C4-2B (cell line): ENCODE results near the gene TSEN54.
A peak's percentile ranks its signal among the peaks of the same experiment; 100 is the strongest.

Experiments used
- H3K27ac ChIP-seq: fragments of 450-650 bp; 2 replicates; pipeline ENCODE4 v1.5.1; 2017
- ZFX ChIP-seq: fragments of 450-650 bp; IDR thresholded peaks from 2 replicates; pipeline ENCODE4 v1.6.1; 2017
- TF ChIP-seq, protein P1 (sequence below): fragments of 450-650 bp; conservative IDR thresholded peaks from 2 replicates; pipeline ENCODE4 v1.5.1; 2017; ENCODE audit warnings: mild to moderate bottlenecking

Gene TSEN54

DNA sequence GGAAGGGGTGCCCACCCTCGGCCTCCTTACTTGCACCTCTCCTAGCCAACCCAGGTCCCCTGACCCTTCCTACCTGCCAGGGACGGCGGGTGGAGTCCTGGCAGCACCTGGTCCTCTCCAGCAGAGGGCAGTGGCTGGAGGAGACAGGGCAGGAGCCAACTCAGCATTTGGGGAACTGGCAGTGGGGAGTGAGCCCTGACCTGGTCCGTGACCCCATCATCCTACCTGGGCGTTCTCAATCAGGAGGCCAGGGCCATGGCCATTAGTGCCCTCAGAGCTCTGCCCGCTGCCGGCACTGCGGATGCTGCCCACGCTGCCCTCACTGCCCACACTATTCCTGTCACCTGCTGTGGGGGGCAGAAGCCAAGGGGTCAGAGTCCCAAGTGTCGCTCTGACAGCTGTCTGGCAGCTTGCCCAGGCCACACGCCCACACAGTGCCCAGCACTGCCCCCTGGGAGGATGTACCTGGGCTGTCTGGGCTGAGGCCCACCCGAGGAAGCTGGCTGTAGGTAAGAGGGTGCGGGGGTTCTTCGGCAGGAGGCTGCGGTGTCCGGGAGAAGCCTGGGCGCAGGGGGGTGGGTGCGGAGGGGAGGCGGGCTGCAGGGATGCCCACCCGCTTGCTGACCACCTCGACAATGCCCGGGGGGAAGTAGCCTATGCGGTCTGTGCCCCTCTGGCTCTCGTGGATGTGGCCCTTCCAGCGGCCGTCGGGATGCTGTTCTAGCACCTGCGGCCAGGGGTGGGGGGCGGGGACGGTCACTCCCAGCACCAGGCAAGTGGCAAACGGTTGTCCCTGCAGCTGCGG, 11.8 kb upstream of the TSEN54 start:
- TF ChIP-seq, protein P1, sequence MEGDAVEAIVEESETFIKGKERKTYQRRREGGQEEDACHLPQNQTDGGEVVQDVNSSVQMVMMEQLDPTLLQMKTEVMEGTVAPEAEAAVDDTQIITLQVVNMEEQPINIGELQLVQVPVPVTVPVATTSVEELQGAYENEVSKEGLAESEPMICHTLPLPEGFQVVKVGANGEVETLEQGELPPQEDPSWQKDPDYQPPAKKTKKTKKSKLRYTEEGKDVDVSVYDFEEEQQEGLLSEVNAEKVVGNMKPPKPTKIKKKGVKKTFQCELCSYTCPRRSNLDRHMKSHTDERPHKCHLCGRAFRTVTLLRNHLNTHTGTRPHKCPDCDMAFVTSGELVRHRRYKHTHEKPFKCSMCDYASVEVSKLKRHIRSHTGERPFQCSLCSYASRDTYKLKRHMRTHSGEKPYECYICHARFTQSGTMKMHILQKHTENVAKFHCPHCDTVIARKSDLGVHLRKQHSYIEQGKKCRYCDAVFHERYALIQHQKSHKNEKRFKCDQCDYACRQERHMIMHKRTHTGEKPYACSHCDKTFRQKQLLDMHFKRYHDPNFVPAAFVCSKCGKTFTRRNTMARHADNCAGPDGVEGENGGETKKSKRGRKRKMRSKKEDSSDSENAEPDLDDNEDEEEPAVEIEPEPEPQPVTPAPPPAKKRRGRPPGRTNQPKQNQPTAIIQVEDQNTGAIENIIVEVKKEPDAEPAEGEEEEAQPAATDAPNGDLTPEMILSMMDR, result peak; percentile 86
- no peak for TF ChIP-seq ZFX
- no peak overlapping the region for H3K27ac ChIP-seq

DNA sequence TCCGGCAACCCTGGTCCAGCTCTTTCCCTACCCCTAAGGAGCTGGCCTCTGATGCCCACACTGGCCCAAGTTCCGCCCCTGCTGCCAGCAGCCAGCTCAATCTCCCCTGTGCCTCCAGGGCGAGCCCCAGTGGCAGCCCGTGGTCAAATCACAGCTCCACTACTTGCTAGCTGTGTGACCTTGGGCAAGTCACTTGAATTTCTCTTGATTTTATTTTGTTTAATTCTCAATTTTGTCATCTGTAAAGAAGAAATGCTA, 11.2 kb upstream of the TSEN54 start:
- TF ChIP-seq ZFX, result no peak
- no peak overlapping the region for H3K27ac ChIP-seq

DNA sequence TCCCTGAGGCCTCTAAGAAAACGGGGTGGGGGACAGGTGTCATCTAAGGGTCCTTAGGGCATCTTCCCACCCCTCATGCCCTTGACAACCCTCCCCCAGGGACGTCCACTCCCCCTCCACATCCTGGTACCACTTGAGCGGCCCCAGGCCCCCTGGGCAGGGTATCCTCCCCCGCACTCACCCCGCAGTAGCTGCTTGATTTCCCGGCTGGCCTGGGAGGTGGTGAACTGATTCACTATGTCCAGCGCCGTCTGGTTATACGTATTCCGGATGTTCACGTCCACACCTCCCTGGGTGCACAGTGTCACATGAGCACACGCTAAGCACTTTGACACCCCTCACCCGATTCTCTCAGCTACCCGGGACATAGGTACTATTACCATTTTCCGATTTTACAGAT, 10.7 kb upstream of the TSEN54 start:
- no peak for TF ChIP-seq ZFX
- TF ChIP-seq, protein P1, result no peak
- no peak overlapping the region for H3K27ac ChIP-seq

DNA sequence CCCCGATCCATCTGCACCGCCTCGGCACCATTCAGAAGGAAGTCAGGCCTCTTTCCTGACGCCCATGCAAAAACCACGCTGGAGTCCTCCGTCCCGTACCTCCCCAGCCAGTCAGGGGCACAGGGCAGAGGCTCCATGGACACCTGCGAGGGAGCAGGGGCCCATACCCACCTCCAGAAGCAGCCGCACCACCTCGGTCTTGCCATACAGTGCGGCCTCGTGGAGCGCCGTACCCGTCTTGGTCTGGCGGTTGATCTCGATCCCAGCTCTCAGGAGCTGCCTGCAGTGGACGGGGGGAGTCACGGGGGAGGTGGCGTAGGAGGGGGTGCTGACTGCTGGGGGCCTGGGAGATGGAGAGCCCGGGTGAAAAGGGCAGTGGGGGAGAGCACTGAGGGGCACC, 10.2 kb upstream of the TSEN54 start:
- no peak overlapping the region for H3K27ac ChIP-seq
- TF ChIP-seq ZFX, result no peak
- TF ChIP-seq, protein P1, result no peak

DNA sequence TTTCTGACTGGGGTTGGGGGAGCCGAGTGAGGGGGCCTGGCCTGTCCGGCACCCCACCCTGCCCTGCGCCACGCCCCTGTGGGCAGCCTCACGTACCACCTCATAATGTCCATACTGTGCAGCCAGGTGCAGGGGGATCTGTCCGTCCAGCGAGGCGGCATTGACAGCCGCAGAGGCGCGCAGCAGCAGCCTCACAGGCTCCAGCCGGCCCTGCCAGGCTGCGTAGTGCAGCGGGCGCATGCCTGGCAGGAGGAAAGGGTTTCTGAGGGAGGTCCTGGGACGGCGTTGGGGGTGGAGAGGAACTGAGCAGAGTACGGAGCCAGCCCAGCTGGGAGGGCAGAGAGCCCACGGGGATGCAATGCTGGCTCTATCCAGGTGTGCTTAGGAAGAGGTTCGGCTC, 9.4 kb upstream of the TSEN54 start:
- no peak for TF ChIP-seq ZFX
- TF ChIP-seq, protein P1, result no peak
- no peak overlapping the region for H3K27ac ChIP-seq

DNA sequence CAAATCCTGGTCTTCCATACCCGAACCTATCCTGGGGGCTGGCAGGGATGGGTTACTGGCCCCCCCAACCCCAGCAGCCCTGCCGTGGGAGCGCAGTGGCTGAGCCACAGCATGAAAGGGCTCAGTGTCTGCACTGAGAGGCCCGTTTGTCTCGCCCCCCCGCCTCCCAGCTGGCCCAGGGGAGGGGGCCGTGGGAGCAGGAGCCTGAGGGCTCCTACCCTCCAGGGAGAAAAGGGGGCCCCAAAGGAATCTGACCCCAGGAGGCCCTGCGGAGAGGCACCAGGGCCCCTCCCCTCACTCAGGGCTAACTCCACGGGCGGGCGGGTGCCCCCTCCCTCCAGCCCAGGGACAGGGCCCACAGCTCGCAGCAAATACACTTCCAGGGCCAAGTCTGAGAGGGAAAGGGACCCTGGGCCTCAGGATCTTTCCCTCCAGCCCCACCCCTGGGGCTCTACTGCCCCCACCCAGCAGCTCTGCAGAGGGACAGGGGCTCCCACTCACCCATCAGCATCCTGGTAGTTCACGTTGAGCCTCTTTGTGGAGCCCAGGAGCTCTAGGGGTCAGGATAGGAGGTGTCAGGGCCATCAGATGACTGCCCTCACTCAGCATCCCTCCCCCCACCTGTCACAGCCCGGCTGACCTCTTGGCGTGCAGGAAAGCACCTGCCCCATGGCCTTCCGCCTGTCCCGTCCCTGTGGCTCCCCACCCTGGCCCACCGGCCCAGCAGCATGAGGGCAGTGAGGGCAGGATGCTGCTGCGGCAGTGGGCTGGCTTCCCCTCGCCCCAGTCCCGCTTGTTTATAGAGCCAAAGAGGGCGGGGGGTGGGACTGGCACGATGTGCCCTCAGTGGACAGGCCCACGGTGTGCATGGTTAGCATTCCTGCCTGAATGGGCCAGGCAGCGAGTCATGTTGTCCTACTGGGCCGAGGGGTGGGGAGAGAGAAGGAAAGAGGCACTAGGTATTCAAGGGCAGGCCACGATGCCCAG, 8.3 kb upstream of the TSEN54 start:
- TF ChIP-seq, protein P1, result no peak
- TF ChIP-seq ZFX, result no peak
- no peak overlapping the region for H3K27ac ChIP-seq

DNA sequence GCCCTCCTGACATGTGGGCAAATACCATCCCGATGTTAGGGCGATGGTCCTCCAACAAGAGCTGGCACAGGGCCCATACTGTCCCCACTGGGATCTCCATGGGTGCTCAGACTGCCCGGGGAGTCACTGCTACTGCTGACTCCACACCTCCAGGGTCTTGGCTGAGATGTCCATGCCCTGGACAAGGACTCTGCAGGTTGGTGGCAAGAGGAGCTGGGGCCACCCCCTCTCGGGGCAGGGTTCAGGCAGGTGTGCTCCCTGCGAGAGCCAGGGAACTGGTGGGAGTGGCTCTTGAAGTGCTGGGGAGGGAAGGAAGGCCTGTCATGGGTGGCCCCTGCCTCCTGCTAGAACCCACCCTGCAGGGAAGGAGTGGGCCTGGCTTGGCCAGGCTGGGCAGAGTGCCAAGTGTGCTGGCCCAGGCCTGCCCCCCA, 7.4 kb upstream of the TSEN54 start:
- H3K27ac ChIP-seq, result no peak overlapping the region

More for the DNA sequence above, 7.4 kb upstream of the TSEN54 start:
- TF ChIP-seq, protein P1, result no peak
- TF ChIP-seq ZFX, result no peak
